ENCODE results near the gene UQCRQ. TPM values are rescaled to one million over a fixed set of nuclear protein-coding genes. Genes with fewer than 3 reads are reported as not detected.

The UQCRQ gene
- total and polyA plus RNA-seq, 9 of the 15 experiments (the other 6 are each of a cell fraction or from before 2014, with no cell fraction given), result 235 to 2,421 (median 883) TPM

DNA sequence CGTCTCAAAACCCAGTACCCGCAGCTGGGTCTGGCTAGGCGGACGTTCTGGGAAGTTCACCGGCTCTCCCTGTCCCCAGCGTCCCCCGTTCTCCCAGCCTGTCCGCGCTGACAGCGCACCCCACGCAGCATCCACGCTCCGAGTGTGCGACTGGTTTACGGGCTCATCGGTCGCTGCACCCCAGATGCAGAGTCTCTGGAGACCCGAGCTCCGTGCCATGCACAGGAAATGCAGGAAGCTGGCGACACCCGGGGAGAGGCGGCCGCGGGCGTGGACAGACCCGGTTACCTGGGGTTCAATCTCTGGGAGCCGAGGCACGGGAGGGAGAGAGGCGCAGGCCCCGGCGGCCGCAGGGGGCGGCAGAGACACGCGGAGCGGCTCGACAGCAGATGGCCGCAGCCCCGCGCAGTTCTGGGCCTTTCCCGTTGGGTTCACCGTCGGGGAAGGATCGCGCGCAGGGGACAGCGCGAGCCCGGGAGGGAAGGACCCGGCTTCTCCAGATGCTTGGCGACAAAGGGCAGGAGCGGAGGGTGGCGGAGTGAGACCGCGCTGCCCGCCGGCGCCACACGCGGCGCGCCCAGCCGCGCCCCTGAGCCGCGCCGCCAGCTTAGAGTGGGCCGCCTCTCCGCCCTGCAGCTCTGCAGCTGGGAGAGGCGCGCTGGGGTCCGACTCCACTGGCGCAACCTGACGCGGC lies 36.6 kb upstream of the UQCRQ start (continued):
- TF ChIP-seq, protein P1, sequence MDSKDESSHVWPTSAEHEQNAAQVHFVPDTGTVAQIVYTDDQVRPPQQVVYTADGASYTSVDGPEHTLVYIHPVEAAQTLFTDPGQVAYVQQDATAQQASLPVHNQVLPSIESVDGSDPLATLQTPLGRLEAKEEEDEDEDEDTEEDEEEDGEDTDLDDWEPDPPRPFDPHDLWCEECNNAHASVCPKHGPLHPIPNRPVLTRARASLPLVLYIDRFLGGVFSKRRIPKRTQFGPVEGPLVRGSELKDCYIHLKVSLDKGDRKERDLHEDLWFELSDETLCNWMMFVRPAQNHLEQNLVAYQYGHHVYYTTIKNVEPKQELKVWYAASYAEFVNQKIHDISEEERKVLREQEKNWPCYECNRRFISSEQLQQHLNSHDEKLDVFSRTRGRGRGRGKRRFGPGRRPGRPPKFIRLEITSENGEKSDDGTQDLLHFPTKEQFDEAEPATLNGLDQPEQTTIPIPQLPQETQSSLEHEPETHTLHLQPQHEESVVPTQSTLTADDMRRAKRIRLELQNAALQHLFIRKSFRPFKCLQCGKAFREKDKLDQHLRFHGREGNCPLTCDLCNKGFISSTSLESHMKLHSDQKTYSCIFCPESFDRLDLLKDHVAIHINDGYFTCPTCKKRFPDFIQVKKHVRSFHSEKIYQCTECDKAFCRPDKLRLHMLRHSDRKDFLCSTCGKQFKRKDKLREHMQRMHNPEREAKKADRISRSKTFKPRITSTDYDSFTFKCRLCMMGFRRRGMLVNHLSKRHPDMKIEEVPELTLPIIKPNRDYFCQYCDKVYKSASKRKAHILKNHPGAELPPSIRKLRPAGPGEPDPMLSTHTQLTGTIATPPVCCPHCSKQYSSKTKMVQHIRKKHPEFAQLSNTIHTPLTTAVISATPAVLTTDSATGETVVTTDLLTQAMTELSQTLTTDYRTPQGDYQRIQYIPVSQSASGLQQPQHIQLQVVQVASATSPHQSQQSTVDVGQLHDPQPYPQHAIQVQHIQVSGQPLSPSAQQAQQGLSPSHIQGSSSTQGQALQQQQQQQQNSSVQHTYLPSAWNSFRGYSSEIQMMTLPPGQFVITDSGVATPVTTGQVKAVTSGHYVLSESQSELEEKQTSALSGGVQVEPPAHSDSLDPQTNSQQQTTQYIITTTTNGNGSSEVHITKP (IDR thresholded peaks at IDR 0.05; ENCODE audit: partially characterized antibody), result no peak
- TF ChIP-seq ELK3 (CRISPR knock-in tag; IDR thresholded peaks at IDR 0.05) (no peak), POLR3A (IDR thresholded peaks at IDR 0.05; ENCODE audit: borderline replicate concordance, extremely low read depth, insufficient read depth, insufficient read length) (no peak), ARNT (IDR thresholded peaks at IDR 0.05) (no peak), DACH1 (IDR thresholded peaks at IDR 0.05; ENCODE audit: partially characterized antibody) (no peak), NR2C2 (CRISPR knock-in tag; IDR thresholded peaks at IDR 0.05) (peak; percentile 34; the same call in 1 of the 2 replicates), NR2C2 (tag; IDR thresholded peaks at IDR 0.05) (0 out of 2 replicates have a peak, but pooled peaks have one; percentile 10), GABPB1 (CRISPR knock-in tag; IDR thresholded peaks at IDR 0.05) (peak; percentile 62), HLTF (IDR thresholded peaks at IDR 0.05) (no peak), FOXK1 (CRISPR knock-in tag; IDR thresholded peaks at IDR 0.05; ENCODE audit: borderline replicate concordance) (no peak), GTF2A2 (tag; IDR thresholded peaks at IDR 0.05) (no peak), ZNF507 (tag; conservative IDR thresholded peaks at IDR 0.05) (no peak), HMG20B (CRISPR knock-in tag; IDR thresholded peaks at IDR 0.05) (no peak)
- TF ChIP-seq, protein P2, sequence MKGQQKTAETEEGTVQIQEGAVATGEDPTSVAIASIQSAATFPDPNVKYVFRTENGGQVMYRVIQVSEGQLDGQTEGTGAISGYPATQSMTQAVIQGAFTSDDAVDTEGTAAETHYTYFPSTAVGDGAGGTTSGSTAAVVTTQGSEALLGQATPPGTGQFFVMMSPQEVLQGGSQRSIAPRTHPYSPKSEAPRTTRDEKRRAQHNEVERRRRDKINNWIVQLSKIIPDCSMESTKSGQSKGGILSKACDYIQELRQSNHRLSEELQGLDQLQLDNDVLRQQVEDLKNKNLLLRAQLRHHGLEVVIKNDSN (CRISPR knock-in tag; IDR thresholded peaks at IDR 0.05), result no peak
- TF ChIP-seq, protein P3, sequence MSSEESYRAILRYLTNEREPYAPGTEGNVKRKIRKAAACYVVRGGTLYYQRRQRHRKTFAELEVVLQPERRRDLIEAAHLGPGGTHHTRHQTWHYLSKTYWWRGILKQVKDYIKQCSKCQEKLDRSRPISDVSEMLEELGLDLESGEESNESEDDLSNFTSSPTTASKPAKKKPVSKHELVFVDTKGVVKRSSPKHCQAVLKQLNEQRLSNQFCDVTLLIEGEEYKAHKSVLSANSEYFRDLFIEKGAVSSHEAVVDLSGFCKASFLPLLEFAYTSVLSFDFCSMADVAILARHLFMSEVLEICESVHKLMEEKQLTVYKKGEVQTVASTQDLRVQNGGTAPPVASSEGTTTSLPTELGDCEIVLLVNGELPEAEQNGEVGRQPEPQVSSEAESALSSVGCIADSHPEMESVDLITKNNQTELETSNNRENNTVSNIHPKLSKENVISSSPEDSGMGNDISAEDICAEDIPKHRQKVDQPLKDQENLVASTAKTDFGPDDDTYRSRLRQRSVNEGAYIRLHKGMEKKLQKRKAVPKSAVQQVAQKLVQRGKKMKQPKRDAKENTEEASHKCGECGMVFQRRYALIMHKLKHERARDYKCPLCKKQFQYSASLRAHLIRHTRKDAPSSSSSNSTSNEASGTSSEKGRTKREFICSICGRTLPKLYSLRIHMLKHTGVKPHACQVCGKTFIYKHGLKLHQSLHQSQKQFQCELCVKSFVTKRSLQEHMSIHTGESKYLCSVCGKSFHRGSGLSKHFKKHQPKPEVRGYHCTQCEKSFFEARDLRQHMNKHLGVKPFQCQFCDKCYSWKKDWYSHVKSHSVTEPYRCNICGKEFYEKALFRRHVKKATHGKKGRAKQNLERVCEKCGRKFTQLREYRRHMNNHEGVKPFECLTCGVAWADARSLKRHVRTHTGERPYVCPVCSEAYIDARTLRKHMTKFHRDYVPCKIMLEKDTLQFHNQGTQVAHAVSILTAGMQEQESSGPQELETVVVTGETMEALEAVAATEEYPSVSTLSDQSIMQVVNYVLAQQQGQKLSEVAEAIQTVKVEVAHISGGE (CRISPR knock-in tag; IDR thresholded peaks at IDR 0.05), result no peak
- TF ChIP-seq, protein P4, sequence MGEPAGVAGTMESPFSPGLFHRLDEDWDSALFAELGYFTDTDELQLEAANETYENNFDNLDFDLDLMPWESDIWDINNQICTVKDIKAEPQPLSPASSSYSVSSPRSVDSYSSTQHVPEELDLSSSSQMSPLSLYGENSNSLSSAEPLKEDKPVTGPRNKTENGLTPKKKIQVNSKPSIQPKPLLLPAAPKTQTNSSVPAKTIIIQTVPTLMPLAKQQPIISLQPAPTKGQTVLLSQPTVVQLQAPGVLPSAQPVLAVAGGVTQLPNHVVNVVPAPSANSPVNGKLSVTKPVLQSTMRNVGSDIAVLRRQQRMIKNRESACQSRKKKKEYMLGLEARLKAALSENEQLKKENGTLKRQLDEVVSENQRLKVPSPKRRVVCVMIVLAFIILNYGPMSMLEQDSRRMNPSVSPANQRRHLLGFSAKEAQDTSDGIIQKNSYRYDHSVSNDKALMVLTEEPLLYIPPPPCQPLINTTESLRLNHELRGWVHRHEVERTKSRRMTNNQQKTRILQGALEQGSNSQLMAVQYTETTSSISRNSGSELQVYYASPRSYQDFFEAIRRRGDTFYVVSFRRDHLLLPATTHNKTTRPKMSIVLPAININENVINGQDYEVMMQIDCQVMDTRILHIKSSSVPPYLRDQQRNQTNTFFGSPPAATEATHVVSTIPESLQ (CRISPR knock-in tag; IDR thresholded peaks at IDR 0.05), result 0 out of 2 replicates have a peak, but pooled peaks have one; percentile 51
